Breast epithelium (tissue), 4 donors: ENCODE data around the gene NEK1. TPM values are rescaled to one million over a fixed set of nuclear protein-coding genes. Genes with fewer than 3 reads are reported as not detected.
A peak's percentile ranks its signal among the peaks of the same experiment; 100 is the strongest.

Source experiments
- DNase-seq, 2 donors: peaks; one replicate each; pipeline ENCODE4 v3.0.0-alpha.2; 2019; ENCODE audit warnings: low spot score in 2 of 2
- H3K27ac ChIP-seq, 2 donors: fragments of 200-600 bp; sonication (generic) in 1 of 2; one replicate each; pipeline ENCODE4 v1.5.1; 2016 to 2019; ENCODE audit warnings: mild to moderate bottlenecking in 1 of 2
- H3K27me3 ChIP-seq, 2 donors: fragments of 200-600 bp; sonication (generic) in 1 of 2; one replicate each; pipeline versions ENCODE4 v1.5.1 to v1.6.0; 2017 to 2019; ENCODE audit warnings: control low read depth in 1 of 2, mild to moderate bottlenecking in 1 of 2
- H3K36me3 ChIP-seq: fragments of 200-600 bp; one replicate; pipeline ENCODE4 v1.5.1; 2019
- H3K4me1 ChIP-seq, 2 donors: fragments of 200-600 bp; sonication (generic); one replicate each; pipeline ENCODE4 v1.5.1; 2016 to 2019; ENCODE audit warnings: control low read depth in 1 of 2
- H3K4me3 ChIP-seq, 3 donors: fragments of 200-600 bp; sonication (generic); 1 replicate in 2 of 3; 2 replicates in 1 of 3; pipeline ENCODE4 v1.5.1; 2016 to 2019; ENCODE audit warnings: mild to moderate bottlenecking in 3 of 3, moderate library complexity in 2 of 3
- H3K9me3 ChIP-seq, 2 donors: fragments of 200-600 bp; sonication (generic) in 1 of 2; one replicate each; pipeline ENCODE4 v1.5.1; 2016 to 2019; ENCODE audit warnings: control low read depth in 1 of 2
- POLR2A ChIP-seq: fragments of 450-650 bp; IDR thresholded peaks from one replicate; pipeline ENCODE4 v1.6.1; 2016; ENCODE audit warnings: antibody characterized with exemption, mild to moderate bottlenecking, moderate library complexity
- POLR2AphosphoS5 ChIP-seq, 3 donors: sonication (generic); formaldehyde crosslinking; IDR thresholded peaks; one replicate each; pipeline ENCODE4 v1.6.1; 2017; ENCODE audit warnings: antibody characterized with exemption in 3 of 3
- intact Hi-C: fragments of 100-400 bp; cut with DNase I; formaldehyde crosslinking; loops from one replicate; pipeline ENCODE4 v1.15.1; 2023; ENCODE audit warnings: low total_unique reads
- total RNA-seq, 3 donors: library from RNA; depleted of rRNA; stranded (reverse); fragments of >200 nt; gene quantifications; one replicate each; pipeline ENCODE4 v1.1.0, GENCODE V29; 2016
- TF ChIP-seq, protein P1 (sequence below), 3 donors: fragments of 450-650 bp; IDR thresholded peaks; one replicate each; pipeline ENCODE4 v1.5.1; 2016 to 2017; ENCODE audit warnings: antibody characterized with exemption in 3 of 3, mild to moderate bottlenecking in 3 of 3, moderate library complexity in 3 of 3

NEK1 gene
- total RNA-seq, 3 donors from 2014 or later: 14.4 to 18.1 (median 14.7) TPM

DNA sequence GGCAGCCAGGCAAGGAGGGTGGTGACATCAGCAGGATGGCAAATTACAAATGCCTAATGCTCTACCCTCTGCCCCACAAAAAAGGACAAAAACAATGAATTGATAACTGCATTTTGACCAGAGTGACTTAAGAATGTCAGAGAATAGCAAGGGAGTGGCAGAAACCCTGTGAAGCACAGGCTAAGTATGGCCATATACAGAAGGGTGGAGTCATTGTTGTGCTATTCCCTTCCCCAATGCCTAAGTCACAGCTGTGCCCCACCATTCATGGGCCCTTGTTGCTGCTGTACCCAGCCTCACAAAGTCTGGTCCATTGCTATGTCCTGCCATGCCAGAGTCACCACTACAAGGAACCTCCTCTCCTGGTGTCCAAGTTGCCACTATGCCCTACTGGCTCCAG, 123.1 kb downstream of the NEK1 start:
- H3K36me3 ChIP-seq: no peaks in the 10 kb centered on the region
- DNase-seq: no peak
- no peaks in the 10 kb centered on the region for H3K27me3 ChIP-seq
- no peak overlapping the region for H3K27ac ChIP-seq
- peaks cover 8 to 25% of the 10 kb centered on the region in 2 donors for H3K9me3 ChIP-seq
- TF ChIP-seq POLR2AphosphoS5 (IDR thresholded peaks at IDR 0.05) (no peak), POLR2A (no peak)
- TF ChIP-seq, protein P1, sequence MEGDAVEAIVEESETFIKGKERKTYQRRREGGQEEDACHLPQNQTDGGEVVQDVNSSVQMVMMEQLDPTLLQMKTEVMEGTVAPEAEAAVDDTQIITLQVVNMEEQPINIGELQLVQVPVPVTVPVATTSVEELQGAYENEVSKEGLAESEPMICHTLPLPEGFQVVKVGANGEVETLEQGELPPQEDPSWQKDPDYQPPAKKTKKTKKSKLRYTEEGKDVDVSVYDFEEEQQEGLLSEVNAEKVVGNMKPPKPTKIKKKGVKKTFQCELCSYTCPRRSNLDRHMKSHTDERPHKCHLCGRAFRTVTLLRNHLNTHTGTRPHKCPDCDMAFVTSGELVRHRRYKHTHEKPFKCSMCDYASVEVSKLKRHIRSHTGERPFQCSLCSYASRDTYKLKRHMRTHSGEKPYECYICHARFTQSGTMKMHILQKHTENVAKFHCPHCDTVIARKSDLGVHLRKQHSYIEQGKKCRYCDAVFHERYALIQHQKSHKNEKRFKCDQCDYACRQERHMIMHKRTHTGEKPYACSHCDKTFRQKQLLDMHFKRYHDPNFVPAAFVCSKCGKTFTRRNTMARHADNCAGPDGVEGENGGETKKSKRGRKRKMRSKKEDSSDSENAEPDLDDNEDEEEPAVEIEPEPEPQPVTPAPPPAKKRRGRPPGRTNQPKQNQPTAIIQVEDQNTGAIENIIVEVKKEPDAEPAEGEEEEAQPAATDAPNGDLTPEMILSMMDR (IDR thresholded peaks at IDR 0.05): no peak
- no peaks in the 10 kb centered on the region for H3K4me1 ChIP-seq
- H3K4me3 ChIP-seq: no peak overlapping the region
- intact Hi-C loops: no loop called here

DNA sequence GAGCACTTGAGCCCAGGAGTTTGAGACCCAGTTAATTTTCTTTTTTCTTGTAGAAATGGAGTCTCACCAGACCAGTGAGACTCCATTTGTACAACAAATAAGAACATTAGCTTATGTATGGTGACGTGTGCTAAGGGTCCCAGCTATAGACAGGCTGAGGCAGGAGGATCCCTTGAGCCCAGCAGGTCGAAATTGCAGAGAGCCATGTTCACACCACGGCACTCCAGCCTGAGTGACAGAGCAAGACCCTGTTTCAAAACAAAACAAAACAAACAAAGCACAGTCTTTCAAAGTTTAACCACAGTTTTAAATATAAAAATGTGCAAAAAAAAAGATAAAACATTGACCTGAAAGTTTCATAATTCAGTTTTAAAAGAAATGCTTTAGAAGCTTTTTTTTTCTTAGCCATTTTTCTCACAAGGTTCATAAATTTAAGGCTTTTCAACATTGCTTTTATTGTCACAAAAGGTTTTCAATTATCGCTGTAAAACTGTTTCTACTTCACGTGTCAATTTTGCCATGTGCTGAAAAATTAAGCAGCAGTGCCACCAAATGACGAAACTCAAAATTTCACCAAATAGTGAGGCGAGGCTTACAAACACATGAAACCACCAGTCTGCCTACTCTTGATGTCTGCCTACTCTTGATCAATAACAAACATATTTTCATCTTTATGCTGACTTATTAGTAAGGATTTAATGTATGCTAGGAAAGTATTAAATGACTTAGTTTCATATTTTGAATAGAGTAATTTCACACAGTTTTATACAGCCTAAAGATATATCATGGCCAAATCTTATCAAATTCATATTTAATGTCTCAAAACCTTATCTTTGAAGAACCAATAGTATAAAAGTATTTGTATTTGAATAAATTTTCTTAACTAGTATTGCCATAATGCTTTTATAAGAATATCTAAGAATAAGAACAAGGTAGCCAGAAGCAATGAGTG, 126.3 kb downstream of the NEK1 start:
- H3K9me3 ChIP-seq: no peaks in the 10 kb centered on the region
- no peaks in the 10 kb centered on the region for H3K27me3 ChIP-seq
- H3K4me3 ChIP-seq: no peak overlapping the region
- intact Hi-C loops: no loop called here
- H3K4me1 ChIP-seq: no peaks in the 10 kb centered on the region
- H3K36me3 ChIP-seq: no peaks in the 10 kb centered on the region
- no peak overlapping the region for H3K27ac ChIP-seq
- no peak for DNase-seq
- no peak for TF ChIP-seq POLR2AphosphoS5 (IDR thresholded peaks at IDR 0.05)
- TF ChIP-seq, protein P1 (IDR thresholded peaks at IDR 0.05): peak in 2 of 3 donors; percentile 55 to 58

DNA sequence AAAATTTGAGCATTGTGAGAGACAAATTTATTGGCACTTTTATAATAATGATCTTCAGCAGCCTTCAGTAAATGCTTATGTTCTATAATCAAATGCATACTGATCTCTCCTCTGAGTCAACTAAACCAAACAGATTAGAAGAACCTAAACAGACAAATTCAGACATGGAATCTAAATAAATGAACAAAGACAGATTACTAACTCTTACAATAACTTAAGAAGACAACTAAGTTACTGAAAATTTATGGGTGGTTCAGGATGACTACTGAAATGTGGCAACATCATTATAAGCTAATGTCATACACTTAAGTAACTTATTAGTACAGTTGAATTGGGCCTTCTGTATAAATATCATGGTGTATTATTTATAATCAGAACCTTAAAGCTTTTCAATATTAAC, 127.3 kb downstream of the NEK1 start:
- H3K27me3 ChIP-seq: no peaks in the 10 kb centered on the region
- intact Hi-C loops: no loop called here
- H3K9me3 ChIP-seq: no peaks in the 10 kb centered on the region
- H3K4me3 ChIP-seq: no peak overlapping the region
- H3K27ac ChIP-seq: no peak overlapping the region
- TF ChIP-seq POLR2A: no peak
- TF ChIP-seq, protein P1 (IDR thresholded peaks at IDR 0.05): no peak
- DNase-seq: no peak
- no peaks in the 10 kb centered on the region for H3K4me1 ChIP-seq
- no peaks in the 10 kb centered on the region for H3K36me3 ChIP-seq

DNA sequence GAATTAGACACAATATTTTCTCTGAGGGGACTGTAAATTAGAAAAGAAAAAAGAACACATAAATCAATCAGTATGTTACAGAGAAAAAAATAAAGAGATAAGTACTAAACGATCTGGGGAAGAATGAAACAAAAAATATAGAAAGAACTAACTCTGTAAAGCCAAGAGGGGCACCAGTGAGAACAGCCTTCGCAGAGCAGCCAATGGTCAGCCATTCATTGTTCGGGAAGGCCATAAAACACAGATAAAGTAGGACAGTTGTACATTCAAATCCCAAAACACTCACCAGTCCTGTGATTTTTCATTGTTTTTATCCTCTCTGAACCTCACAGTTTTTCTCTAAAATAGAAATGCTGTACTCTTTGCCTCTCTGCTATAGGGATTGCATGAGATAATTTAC, 127.9 kb downstream of the NEK1 start:
- DNase-seq: no peak
- Histone ChIP-seq H3K4me1 (no peaks in the 10 kb centered on the region), H3K27ac (no peak overlapping the region), H3K36me3 (no peaks in the 10 kb centered on the region), H3K9me3 (no peaks in the 10 kb centered on the region), H3K27me3 (no peaks in the 10 kb centered on the region), H3K4me3 (no peak overlapping the region)
- intact Hi-C loops: no loop called here
- TF ChIP-seq POLR2A: no peak
- TF ChIP-seq, protein P1 (IDR thresholded peaks at IDR 0.05): no peak
- TF ChIP-seq POLR2AphosphoS5 (IDR thresholded peaks at IDR 0.05): no peak

DNA sequence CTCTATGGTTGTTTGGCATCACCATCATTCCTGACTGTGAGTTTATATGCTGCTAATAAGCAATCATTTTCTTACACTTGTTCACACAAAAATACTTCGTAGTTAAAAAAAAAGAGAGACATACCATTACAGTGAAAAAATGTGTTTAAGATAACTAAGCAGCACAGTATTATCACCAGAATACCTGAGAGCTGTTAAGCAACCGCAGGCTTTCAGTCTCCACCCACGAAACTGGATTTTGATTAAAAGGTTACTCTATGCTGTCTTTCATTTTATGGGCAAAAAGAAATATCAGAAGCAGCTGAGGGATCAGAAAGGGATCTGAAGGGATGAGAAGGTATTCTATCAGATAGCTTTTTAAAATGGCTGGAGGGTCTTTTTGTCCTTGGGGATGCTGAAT, 148.3 kb downstream of the NEK1 start:
- Histone ChIP-seq H3K4me3 (no peak overlapping the region), H3K9me3 (no peaks in the 10 kb centered on the region), H3K27ac (no peak overlapping the region), H3K27me3 (no peaks in the 10 kb centered on the region), H3K36me3 (no peaks in the 10 kb centered on the region), H3K4me1 (no peaks in the 10 kb centered on the region)
- intact Hi-C loops: loop anchor here (5.0 kb wide), 1 partner anchor 332 kb away; no protein-coding TSS in a partner anchor
- no peak for DNase-seq
- TF ChIP-seq POLR2AphosphoS5 (IDR thresholded peaks at IDR 0.05): no peak
- TF ChIP-seq, protein P1 (IDR thresholded peaks at IDR 0.05): no peak
